Chondrocyte (in vitro differentiated cells): Measurements from ENCODE around the gene ATP8B3. TPM values are rescaled to one million over a fixed set of nuclear protein-coding genes. Genes with fewer than 3 reads are reported as not detected.
A peak's percentile ranks its signal among the peaks of the same experiment; 100 is the strongest.

Source experiments
- DNase-seq: peaks from one replicate; pipeline ENCODE4 v3.0.0; 2021; ENCODE audit warnings: mixed read lengths, low spot score
- H3K27ac Mint-ChIP-seq: one replicate; pipeline ENCODE4 v1.8.0; 2021; ENCODE audit warnings: mild to moderate bottlenecking, moderate library complexity, mixed read lengths; ENCODE audit not compliant: unreplicated experiment
- H3K27me3 Mint-ChIP-seq: 2 replicates; pipeline ENCODE4 v1.8.0; 2021; ENCODE audit warnings: low read depth, mixed read lengths
- H3K36me3 Mint-ChIP-seq: 2 replicates; pipeline ENCODE4 v1.8.0; 2021; ENCODE audit warnings: low read depth, mixed read lengths
- H3K4me1 Mint-ChIP-seq: 2 replicates; pipeline ENCODE4 v1.8.0; 2021; ENCODE audit warnings: low read depth, mild to moderate bottlenecking, mixed read lengths
- H3K4me3 Mint-ChIP-seq: one replicate; pipeline ENCODE4 v1.8.0; 2021; ENCODE audit warnings: mild to moderate bottlenecking, moderate library complexity, mixed read lengths; ENCODE audit not compliant: unreplicated experiment
- H3K9me3 Mint-ChIP-seq: 2 replicates; pipeline ENCODE4 v1.8.0; 2021; ENCODE audit warnings: low read depth, mixed read lengths
- total RNA-seq: library from RNA; stranded (reverse); gene quantifications from 3 replicates; pipeline ENCODE4 v1.2.1, GENCODE V29; 2021
- TF ChIP-seq, protein P1 (sequence below): fragments of 200-600 bp; sonication (generic); IDR thresholded peaks from 2 replicates; pipeline ENCODE4 v1.5.0; 2021; ENCODE audit warnings: antibody characterized with exemption, mild to moderate bottlenecking, moderate library complexity

The ATP8B3 gene
- total RNA-seq, 1 donor from 2014 or later, result 5.7 TPM

DNA sequence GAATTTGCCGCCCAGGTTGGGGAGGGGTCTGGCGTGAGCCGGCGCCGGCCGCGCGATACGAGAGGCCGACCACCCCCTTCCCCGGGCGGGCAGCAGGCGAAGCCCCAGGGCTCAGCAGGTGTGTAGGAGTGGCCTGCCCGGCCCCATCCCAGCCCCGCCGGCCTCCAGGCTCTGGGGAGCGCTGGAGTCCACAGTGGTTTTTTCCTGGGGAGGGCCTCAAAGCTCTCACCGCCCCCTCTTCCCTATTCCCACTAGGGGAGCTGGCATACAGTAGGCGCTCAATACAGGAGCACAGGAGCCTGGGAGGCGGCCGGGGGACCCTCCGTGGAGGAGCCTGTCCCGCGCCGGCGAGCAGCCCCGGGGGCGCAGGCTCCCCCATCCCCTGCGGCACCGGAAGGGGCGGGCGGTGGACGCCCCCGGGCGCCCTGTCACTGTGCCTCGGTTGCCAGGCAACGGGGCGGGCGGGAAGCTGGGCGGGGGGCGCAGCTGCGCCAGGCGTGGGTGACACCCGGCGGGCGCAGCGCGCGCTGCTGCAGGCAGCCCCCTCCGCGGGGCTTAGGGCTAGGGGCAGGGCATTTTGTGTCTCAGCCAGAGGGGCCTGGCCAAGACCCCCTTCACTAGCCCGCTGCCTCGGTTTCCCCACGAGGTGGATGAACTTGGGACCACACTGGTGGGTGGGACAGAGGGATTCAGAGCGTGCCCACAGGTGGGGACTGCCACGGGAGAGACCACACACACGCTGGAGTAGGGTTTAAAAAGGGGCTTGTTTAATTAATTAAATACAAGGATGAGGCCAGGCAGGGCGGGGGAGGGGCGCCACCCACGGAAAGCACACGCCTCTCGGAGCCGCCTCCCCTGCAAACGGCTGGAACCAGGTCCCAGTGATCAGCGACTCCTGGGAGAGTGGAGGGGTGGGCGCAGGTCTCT is 39.8 kb upstream of the ATP8B3 start:
- Mint-ChIP-seq H3K36me3 (no peaks in the 10 kb centered on the region), H3K27ac (no peak overlapping the region), H3K4me3 (no peak overlapping the region), H3K27me3 (no peaks in the 10 kb centered on the region), H3K4me1 (peaks cover 31% of the 10 kb centered on the region), H3K9me3 (no peaks in the 10 kb centered on the region)
- TF ChIP-seq, protein P1, sequence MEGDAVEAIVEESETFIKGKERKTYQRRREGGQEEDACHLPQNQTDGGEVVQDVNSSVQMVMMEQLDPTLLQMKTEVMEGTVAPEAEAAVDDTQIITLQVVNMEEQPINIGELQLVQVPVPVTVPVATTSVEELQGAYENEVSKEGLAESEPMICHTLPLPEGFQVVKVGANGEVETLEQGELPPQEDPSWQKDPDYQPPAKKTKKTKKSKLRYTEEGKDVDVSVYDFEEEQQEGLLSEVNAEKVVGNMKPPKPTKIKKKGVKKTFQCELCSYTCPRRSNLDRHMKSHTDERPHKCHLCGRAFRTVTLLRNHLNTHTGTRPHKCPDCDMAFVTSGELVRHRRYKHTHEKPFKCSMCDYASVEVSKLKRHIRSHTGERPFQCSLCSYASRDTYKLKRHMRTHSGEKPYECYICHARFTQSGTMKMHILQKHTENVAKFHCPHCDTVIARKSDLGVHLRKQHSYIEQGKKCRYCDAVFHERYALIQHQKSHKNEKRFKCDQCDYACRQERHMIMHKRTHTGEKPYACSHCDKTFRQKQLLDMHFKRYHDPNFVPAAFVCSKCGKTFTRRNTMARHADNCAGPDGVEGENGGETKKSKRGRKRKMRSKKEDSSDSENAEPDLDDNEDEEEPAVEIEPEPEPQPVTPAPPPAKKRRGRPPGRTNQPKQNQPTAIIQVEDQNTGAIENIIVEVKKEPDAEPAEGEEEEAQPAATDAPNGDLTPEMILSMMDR, result no peak
- no peak for DNase-seq

DNA sequence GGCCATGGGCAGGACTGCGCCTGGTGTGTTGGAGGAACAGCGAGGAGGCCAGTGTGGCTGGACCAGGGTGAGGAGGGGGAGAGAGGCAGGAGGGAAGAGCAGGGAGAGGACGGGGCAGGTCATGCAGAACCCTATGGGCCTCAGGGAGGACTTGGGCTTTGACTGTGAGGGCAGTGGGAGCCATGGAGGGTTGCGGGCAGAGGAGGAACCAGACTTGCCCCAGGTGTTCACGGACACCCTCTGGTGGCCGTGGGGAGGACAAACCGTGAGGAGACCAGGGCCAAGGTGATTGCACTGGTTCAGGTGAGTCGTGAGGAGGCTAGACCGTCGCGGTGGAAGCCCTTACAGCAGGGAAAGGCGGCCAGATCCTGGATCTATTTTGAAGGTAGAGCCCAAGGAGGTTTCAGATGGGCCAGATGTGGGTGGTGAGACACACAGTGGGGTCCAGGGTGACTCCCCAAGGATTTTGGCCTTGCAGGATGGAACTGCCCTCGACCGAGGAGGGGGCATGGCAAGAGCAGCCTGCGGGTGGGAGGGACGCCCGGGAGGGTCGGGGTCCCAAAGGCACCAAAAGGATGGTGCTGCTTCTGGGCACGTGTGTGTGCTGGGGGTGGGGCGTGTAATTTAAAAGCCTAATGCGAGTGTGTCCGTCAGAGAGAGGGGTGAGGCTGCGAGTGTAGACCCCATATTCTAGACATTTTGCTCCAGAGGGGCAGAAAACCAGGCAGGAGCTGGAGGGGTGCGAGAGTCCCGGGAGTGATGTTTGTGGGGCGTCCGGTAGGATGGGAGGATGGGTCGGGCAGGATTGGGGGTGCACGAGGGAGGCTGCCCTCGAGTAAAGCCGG is 39.0 kb upstream of the ATP8B3 start:
- Mint-ChIP-seq H3K36me3 (no peaks in the 10 kb centered on the region), H3K4me1 (peaks cover 34% of the 10 kb centered on the region), H3K27me3 (no peaks in the 10 kb centered on the region), H3K4me3 (no peak overlapping the region), H3K9me3 (no peaks in the 10 kb centered on the region), H3K27ac (no peak overlapping the region)
- TF ChIP-seq, protein P1, result peak; percentile 22
- no peak for DNase-seq

DNA sequence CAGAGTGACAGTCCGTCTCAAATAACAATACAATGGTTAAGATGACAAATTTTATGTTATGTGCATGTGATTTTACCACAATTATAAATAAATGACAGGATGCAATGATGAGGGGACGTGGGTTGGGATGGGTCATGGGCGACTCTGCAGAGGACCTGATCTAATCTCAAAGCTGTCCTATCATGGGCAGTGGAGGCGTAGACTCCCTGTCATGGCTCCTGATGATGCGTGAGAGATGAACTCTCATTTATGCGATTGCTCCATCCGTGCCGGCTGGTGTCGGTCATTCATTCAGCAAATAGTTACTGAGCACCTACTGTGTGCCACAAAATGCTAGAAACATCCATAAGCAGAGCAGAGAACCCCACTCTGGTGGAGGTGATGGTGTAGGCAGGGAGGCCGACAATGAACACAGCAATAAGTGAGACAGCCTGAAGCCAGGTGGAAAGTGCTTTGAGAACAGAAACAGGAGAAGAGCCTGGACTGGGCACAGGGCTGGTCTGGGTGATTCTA is 37.9 kb upstream of the ATP8B3 start:
- H3K36me3 Mint-ChIP-seq, result no peaks in the 10 kb centered on the region
- no peaks in the 10 kb centered on the region for H3K27me3 Mint-ChIP-seq
- H3K9me3 Mint-ChIP-seq, result no peaks in the 10 kb centered on the region
- no peak overlapping the region for H3K4me3 Mint-ChIP-seq
- TF ChIP-seq, protein P1, result no peak
- H3K27ac Mint-ChIP-seq, result no peak overlapping the region
- DNase-seq, result no peak
- H3K4me1 Mint-ChIP-seq, result peaks cover 28% of the 10 kb centered on the region

DNA sequence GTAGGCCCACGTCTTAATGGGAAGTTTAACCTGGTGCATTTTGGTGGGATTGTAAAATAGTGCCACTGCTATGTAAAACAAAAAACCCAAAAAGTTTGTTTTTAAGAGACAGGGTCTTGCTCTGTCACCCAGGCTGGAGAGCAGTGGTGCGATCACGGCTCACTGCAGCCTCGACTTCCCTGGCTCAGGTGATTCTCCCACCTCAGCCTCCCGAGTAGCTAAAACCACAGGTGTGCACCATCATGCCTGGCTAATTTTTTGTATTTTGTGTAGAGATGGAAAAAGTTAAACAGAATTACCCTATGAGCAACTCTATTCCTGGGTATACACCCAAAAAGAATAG is 37.0 kb upstream of the ATP8B3 start:
- TF ChIP-seq, protein P1, result no peak
- DNase-seq, result no peak
- Mint-ChIP-seq H3K4me1 (peaks cover 25% of the 10 kb centered on the region), H3K9me3 (no peaks in the 10 kb centered on the region), H3K36me3 (no peaks in the 10 kb centered on the region), H3K27ac (peak overlapping the region; percentile 68), H3K27me3 (no peaks in the 10 kb centered on the region), H3K4me3 (no peak overlapping the region)
